ENCODE results near the gene PDCD4. TPM values are rescaled to one million over a fixed set of nuclear protein-coding genes. Genes with fewer than 3 reads are reported as not detected.

PDCD4 gene
- total and polyA plus RNA-seq, 2 donors (not counting 3 experiments of a cell fraction or from before 2014, with no cell fraction given) = 14.4 to 47.9 TPM

DNA sequence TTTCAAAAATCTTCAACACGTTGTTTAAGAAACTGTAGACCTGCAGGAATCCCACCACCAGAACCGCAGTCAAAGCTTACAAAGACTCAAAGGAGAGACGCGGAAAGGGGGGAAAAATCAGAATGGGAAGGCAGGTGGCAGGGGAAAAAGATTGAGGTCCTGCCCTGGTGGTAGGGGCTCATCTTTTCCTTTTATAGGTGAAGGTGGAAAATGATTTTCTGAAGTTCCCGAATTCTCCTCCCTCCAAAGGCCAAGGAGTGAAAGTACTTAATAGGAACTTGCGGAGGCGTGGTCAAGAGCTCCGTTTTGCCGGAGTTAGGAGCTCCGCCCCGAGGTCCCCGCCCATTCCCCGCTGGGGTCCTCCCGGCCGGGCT lies 46.5 kb downstream of the PDCD4 start:
- POLR2A ChIA-PET = interaction anchor here (0.6 to 2.0 kb wide), 5 partner anchors 8 to 910 kb away, joined by 3 to 11 read pairs (median 7); partner anchors contain the start of genes ADD3 and PDCD4
- TF ChIP-seq, protein P1, sequence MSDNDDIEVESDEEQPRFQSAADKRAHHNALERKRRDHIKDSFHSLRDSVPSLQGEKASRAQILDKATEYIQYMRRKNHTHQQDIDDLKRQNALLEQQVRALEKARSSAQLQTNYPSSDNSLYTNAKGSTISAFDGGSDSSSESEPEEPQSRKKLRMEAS (IDR thresholded peaks at IDR 0.05; ENCODE audit: insufficient read depth, insufficient read length) = no peak
- TF ChIP-seq EZH2 (IDR thresholded peaks at IDR 0.05; ENCODE audit: borderline replicate concordance, low read depth, low read length, severe bottlenecking) (no peak), JUN (IDR thresholded peaks at IDR 0.05; ENCODE audit: borderline replicate concordance, insufficient read depth, insufficient read length, low read depth) (no peak), POLR2A (IDR thresholded peaks at IDR 0.05; ENCODE audit: low read depth, low read length) (no peak), GATA2 (IDR thresholded peaks at IDR 0.05; ENCODE audit: insufficient read depth, insufficient read length, low read depth, low read length) (no peak), FOS (IDR thresholded peaks at IDR 0.05; ENCODE audit: borderline replicate concordance, insufficient read depth, low read length) (no peak), MYC (IDR thresholded peaks at IDR 0.05; ENCODE audit: low read depth, low read length) (no peak), POLR2AphosphoS5 (IDR thresholded peaks at IDR 0.05; ENCODE audit: insufficient read depth, low read depth, low read length) (no peak)
- TF ChIP-seq, protein P2, sequence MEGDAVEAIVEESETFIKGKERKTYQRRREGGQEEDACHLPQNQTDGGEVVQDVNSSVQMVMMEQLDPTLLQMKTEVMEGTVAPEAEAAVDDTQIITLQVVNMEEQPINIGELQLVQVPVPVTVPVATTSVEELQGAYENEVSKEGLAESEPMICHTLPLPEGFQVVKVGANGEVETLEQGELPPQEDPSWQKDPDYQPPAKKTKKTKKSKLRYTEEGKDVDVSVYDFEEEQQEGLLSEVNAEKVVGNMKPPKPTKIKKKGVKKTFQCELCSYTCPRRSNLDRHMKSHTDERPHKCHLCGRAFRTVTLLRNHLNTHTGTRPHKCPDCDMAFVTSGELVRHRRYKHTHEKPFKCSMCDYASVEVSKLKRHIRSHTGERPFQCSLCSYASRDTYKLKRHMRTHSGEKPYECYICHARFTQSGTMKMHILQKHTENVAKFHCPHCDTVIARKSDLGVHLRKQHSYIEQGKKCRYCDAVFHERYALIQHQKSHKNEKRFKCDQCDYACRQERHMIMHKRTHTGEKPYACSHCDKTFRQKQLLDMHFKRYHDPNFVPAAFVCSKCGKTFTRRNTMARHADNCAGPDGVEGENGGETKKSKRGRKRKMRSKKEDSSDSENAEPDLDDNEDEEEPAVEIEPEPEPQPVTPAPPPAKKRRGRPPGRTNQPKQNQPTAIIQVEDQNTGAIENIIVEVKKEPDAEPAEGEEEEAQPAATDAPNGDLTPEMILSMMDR (IDR thresholded peaks at IDR 0.05; ENCODE audit: extremely low read depth in 1 of 2, insufficient read depth in 1 of 2, low read depth in 1 of 2, low read length in 2 of 2) = no peak
- H3K9ac ChIP-seq (replicated peaks; ENCODE audit: extremely low read depth, insufficient read depth, low read length) = peak overlapping the region; percentile 98
- CTCF ChIA-PET = interaction anchor here (0.7 to 2.4 kb wide), 21 partner anchors 8 to 1554 kb away, joined by 3 to 17 read pairs (median 4); partner anchors contain the start of gene PDCD4
- no TSS peak for BruUV-seq (replicated peaks)
- dilution Hi-C loops (cut with MboI; ENCODE audit: extremely low pct_ligation_motif_present, low sequenced_read_pairs) (no loop called here), intact Hi-C loops (cut with micrococcal nuclease) (loop anchor here (1.0 to 5.0 kb wide), 8 partner anchors 25 to 1471 kb away; partner anchors contain the start of gene ADRA2A)
- no peaks in the 10 kb centered on the region for H3K27me3 ChIP-seq (ENCODE audit: control insufficient read depth in 2 of 2, insufficient read depth in 2 of 2, low read length in 2 of 2)
- H3K4me2 ChIP-seq (ENCODE audit: insufficient read depth, low read length) = peak overlapping the region; percentile 99
- H3K4me1 ChIP-seq (ENCODE audit: control insufficient read depth, extremely low read depth, insufficient read depth, low read length) = peaks cover 20% of the 10 kb centered on the region
- H3K9me1 ChIP-seq (replicated peaks; ENCODE audit: control insufficient read depth, extremely low read depth, insufficient read depth, low read length) = no peaks in the 10 kb centered on the region
- peak overlapping the region; percentile 55 to 89 (median 67) for H3K4me3 ChIP-seq (replicated peaks in 1 of 3; ENCODE audit: insufficient read depth in 1 of 3, low read depth in 1 of 3, low read length in 3 of 3)
- peaks cover 3% of the 10 kb centered on the region for H4K20me1 ChIP-seq (replicated peaks; ENCODE audit: control insufficient read depth, extremely low read depth, insufficient read depth, low read length)
- peak; percentile 97 for DNase-seq (ENCODE audit: low read depth, low spot score)
- H3K79me2 ChIP-seq (ENCODE audit: control insufficient read depth, insufficient read depth, low read length) = peaks cover 20% of the 10 kb centered on the region
- H2AFZ ChIP-seq (ENCODE audit: low read depth, low read length) = peak overlapping the region; percentile 96
- FAIRE-seq = peak; percentile 76
- peak overlapping the region; percentile 98 for H3K27ac ChIP-seq (ENCODE audit: insufficient read depth, low read depth, low read length)
- H3K36me3 ChIP-seq (ENCODE audit: control insufficient read depth in 2 of 2, extremely low read depth in 1 of 2, insufficient read depth in 2 of 2, low read length in 2 of 2) = no peaks in the 10 kb centered on the region
- H3K9me3 ChIP-seq (replicated peaks; ENCODE audit: control insufficient read depth, insufficient read depth, low read length) = no peaks in the 10 kb centered on the region

All from endothelial cell of umbilical vein (primary cell).